ENCODE measurements around the gene CBX4.

GRCh38 chr17:79796763-79797491 is 42.3 kb downstream of the CBX4 start, which contains the start of gene CBX8:
- peak; percentile 48 for TF ChIP-seq CTCF (conservative IDR thresholded peaks at IDR 0.05; ENCODE audit: low read depth, low read length)
- TF ChIP-seq MXI1 (IDR thresholded peaks at IDR 0.05; ENCODE audit: borderline replicate concordance, low read depth, low read length): peak; percentile 80; the same call in 1 of the 2 replicates
- peak; percentile 55; the same call in 1 of the 2 replicates for TF ChIP-seq POLR2A (IDR thresholded peaks at IDR 0.05; ENCODE audit: low read depth, low read length)
- no peak for TF ChIP-seq MAFK (IDR thresholded peaks at IDR 0.05; ENCODE audit: low read depth, low read length)

All from IMR-90 (cell line).